Measurements from ENCODE around the gene RAPGEF1. TPM values are rescaled to one million over a fixed set of nuclear protein-coding genes. Genes with fewer than 3 reads are reported as not detected.
"Not testable (repeated sequence)": the region's sequence is repeated elsewhere in the genome, so short reads cannot be mapped to it uniquely, and the experiment has no call there.

Gene RAPGEF1
- total RNA-seq, 2 donors from 2014 or later = 61.2 to 75.0 TPM

- DNase-seq = no peak
- ATAC-seq = no peak
- intact Hi-C loops (cut with DNase I, micrococcal nuclease) = no loop called here
Measured at GRCh38 chr9:131714821-131715220, 25.1 kb downstream of the RAPGEF1 start.

DNA sequence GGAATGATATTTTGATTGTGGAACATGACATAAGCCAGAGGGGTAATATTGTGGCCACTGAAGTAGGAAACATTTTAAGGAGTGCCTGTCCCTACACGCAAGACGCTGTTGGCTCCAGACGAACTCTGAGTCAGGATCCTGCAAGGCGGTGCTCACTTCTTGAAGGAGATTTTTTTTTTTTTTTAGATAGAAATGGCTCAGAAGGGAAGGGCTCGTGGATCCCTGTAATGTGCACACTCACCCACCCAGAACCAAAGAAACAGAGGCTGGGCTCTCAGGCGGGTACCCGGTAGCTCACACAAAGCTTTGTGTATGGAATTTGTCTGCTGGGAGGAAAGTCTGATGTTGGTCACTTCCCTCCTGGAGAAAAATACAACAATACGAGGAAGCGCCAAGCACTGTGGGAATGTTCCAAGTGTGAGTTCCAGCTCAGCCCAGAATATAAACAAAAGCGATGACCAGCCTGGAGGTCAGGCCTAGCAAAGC lies 25.7 kb downstream of the RAPGEF1 start:
- intact Hi-C loops (cut with DNase I, micrococcal nuclease) = no loop called here
- ATAC-seq (peak; percentile 53), DNase-seq (no peak)

DNA sequence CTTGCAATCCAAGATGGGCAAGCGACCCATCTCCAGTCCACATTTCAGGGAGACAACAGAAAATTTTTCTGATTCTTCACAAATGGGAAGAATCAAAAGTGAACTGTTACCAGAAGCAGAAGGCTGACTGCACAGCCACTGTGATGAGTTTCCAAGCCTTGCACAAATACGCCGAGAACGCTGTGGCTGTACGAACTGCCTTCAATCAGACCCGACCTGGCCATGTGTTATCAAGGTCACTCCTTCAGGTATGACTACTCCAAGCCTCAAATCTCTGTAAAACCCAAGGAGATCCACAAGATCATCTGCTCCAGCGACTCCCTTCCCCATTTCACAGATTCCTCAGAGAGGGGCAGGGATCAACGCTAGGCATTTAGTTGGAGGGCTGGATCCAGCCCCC lies 26.9 kb downstream of the RAPGEF1 start:
- no peak for DNase-seq

DNA sequence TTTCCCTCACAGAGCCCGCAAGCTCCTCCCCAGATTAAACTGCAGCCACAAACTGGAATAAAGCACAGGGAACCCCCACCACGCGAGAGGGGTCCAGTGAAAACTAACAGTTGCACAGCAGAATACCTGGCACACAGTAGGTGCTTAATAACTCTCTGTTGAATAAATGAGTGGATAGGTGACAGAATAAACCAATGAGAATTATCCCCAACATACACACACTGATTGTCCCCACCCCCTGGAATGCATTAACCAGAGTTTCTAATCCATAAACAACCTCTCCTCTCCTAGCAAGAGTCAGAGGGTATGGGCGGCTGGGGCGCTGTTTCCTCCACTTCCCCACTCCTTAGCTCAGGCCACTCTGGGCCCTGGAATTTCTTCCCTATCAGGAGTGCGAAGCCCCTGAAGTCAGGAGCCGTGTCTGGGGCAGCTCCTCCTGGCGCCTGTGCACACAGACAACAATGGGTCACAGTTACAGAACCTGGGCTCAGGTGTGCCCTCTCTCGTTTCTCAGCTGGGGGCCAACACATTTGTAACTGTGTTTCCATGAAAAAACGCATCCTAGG lies 27.6 kb downstream of the RAPGEF1 start:
- intact Hi-C loops (cut with DNase I, micrococcal nuclease) = no loop called here
- no peak for DNase-seq
- no peak for ATAC-seq

More for the DNA sequence above, 26.9 kb downstream of the RAPGEF1 start:
- ATAC-seq = no peak
- intact Hi-C loops (cut with DNase I, micrococcal nuclease) = no loop called here

DNA sequence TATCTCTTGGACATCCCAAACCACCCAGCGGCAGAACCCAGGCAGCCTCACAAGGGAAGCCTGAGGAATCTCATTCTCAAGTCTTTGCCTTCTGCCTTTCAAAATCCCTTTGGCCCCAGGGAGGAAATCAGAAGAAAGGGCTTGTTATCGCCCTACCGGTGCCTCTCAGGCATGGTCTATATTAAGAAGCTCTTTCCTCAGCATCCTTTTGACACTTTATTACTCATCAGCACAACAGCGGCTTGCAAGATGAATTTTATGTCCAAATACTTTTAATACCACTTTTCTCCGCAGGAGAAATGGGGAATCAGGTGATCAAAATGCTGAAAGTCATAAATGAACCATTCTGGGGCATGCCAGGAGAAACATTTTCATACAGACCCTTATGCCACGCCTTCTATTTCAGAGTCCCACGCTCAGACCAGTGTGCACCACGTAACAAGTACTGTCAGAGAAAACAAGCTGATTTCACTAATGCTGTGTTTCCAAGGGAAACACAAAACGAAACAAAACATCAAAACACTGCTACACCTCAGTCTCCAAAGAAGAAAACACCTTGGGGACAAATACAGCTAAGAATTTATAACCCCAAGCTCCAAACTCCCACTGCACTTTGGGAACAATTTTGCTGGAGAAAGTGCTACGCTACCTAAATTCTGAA lies 30.0 kb downstream of the RAPGEF1 start:
- ATAC-seq (no peak), DNase-seq (no peak)
- intact Hi-C loops (cut with DNase I, micrococcal nuclease) = no loop called here

- intact Hi-C loops (cut with DNase I, micrococcal nuclease); ATAC-seq; DNase-seq: not testable (repeated sequence)
Measured at GRCh38 chr9:131709010-131709770, 30.7 kb downstream of the RAPGEF1 start.

DNA sequence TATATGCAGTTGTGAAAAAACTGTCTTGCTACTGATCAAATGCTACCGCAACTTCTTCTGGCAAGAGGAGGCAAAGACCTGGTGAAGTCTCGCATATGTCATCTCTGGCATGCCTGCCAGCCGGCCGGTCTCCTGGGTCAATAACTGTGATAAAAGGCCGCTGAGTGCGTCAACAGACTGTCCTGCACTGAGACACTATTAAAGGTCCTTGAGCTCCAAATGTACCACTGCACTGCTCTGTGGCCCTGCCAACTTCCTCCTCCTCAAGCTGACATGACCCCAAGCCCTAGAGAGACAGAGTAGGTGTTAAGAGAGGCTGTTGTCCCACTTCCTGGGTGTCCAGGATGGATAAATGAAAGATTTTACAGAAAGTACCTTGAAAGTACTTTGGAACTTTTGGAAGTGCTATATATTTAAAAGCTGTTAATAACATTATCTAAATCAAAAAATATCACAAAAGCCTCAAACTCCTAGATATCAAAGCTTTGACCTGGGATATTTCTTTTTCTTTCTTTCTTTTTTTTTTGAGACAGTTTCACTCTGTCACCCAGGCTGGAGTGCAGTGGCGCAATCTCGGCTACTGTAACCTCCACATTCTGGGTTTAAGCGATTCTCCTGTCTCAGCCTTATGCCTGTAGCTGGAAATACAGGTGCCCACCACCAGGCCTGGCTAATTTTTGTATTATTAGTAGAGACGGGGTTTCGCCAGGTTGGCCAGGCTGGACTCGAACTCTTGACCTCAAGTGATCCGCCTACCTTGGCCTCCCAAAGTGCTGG lies 31.5 kb downstream of the RAPGEF1 start:
- ATAC-seq (peak; percentile 68), DNase-seq (peak; percentile 57 to 61)
- intact Hi-C loops (cut with DNase I, micrococcal nuclease) = no loop called here

DNA sequence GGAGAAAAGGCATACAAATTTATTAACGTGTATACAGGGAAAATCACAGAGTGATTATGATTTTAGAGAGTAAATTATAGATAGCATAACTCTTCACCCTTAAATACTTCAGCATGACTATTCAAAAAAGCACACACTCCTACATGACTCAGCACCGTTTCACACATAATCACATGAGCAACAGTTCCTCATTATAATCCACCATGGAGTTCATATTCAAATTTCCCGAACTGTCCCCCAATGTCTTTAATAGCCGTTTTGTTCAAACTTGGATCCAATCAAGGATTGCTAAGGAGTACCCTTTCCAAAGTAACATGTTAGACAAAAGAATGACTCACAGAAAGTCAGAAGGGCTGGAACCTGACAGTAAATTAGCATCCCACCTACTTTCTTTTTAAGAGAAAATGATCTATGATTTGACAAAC lies 32.1 kb downstream of the RAPGEF1 start:
- DNase-seq (no peak), ATAC-seq (peak; percentile 45)
- intact Hi-C loops (cut with DNase I, micrococcal nuclease) = no loop called here

DNA sequence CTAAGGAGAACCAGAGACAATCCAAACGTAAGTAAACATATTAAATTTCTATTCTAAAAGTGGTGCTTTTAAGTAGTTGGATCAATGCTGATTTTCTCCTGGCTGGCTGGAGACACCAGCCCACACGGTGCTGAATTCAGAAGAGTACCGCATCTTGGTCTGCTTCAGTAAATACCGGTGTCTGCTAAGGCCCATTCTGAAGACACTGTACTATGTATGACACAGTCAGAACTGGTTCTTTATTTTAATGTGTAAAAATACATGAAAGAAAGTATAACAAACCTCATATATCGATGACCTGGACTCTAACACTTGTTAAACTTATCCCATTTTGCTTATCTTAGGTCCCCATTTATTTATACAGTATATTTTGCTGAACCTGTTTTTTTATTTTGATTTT lies 32.8 kb downstream of the RAPGEF1 start:
- DNase-seq (no peak), ATAC-seq (no peak)
- intact Hi-C loops (cut with DNase I, micrococcal nuclease) = no loop called here

- ATAC-seq (peak; percentile 56), DNase-seq (no peak)
- intact Hi-C loops (cut with DNase I, micrococcal nuclease) = no loop called here
Measured at GRCh38 chr9:131706608-131706970, 33.3 kb downstream of the RAPGEF1 start.

- intact Hi-C loops (cut with DNase I, micrococcal nuclease) = no loop called here
- peak in 1 of 2 donors; percentile 27 for DNase-seq
- ATAC-seq = peak; percentile 54
Measured at GRCh38 chr9:131704988-131705387, 34.9 kb downstream of the RAPGEF1 start.

- DNase-seq = no peak
- peak; percentile 73 for ATAC-seq
- intact Hi-C loops (cut with DNase I, micrococcal nuclease) = no loop called here
Measured at GRCh38 chr9:131704141-131704983, 35.5 kb downstream of the RAPGEF1 start.

- ATAC-seq (no peak), DNase-seq (no peak)
- intact Hi-C loops (cut with DNase I, micrococcal nuclease) = no loop called here
Measured at GRCh38 chr9:131703697-131704096, 36.2 kb downstream of the RAPGEF1 start.

DNA sequence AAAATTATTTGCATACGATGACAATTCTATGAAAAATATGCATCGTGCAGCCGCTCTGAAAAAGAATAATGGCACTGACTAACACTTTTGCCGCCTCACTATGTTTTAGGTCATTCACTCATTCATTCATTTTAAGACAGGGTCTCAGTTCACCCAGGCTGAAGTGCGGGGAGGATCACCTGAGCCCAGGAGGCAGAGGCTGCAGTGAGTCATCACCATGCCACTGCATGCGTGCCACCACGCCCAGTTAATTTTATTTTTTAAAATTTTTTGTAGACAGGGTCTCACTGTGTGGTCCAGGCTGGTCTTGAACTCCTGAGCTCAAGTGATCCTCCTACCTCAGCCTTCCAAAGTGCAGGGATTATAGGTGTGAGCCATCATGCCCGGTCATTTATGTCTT lies 37.0 kb downstream of the RAPGEF1 start:
- intact Hi-C loops (cut with DNase I, micrococcal nuclease) = no loop called here
- ATAC-seq (no peak), DNase-seq (no peak)

- DNase-seq = no peak
- intact Hi-C loops (cut with DNase I, micrococcal nuclease) = no loop called here
- ATAC-seq = no peak
Measured at GRCh38 chr9:131701789-131702337, 38.0 kb downstream of the RAPGEF1 start.

- ATAC-seq (no peak), DNase-seq (no peak)
- intact Hi-C loops (cut with DNase I, micrococcal nuclease) = no loop called here
Measured at GRCh38 chr9:131701436-131701781, 38.5 kb downstream of the RAPGEF1 start.

DNA sequence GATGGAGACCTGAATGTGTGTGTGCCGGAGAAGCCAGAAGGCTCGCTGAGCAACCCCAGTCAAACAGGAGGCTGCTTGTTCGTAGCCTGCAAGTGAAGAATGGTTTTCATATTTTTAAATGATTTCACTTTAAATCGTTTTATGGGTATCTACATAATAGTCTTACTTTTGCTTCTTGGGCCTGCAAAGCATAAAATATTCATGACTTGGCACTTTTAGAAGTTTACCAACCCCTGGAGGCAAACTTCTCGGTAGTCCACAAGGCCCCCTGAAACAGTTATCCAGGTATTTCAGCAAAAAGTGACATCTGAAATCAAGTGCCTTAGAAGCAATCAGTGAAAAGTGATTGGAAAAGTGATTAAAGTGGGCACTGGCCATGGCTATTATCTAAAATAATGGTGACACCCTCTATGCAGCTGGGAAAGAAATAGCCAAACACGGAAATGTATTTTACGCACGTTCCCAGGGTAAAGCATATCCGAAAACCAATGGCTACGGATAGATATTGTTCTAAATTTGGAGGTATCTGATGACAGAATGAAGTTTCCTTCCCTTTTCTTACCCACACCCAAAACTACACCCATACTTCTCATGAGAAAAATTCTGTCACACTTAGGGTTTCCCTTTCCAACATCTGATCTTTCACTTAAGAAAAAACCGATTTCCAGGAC lies 39.0 kb downstream of the RAPGEF1 start:
- ATAC-seq (no peak), DNase-seq (no peak)
- intact Hi-C loops (cut with DNase I, micrococcal nuclease) = no loop called here

DNA sequence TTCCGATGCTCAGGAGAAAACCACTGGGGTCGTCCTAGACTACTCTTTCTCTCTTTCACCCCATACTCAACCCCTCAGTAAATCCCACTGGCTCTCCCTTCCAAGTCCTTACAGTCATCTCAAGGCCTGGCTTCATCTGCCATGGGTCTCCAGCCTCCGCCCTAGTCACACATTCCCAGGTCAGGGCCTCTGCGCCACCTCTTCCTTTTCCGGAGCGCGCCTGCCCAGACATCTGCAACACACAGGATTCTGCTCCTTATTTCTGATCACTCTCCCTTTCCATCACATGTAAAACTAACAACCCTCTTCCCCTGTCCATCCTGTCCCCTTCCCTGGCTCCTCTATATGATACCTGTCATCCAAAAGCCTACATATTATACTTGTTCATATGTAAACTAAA lies 39.8 kb downstream of the RAPGEF1 start:
- intact Hi-C loops (cut with DNase I, micrococcal nuclease) = no loop called here
- ATAC-seq = no peak
- no peak for DNase-seq
